Fibroblast of skin of left biceps (primary cell): ENCODE results near the gene SH3D19.
A peak's percentile ranks its signal among the peaks of the same experiment; 100 is the strongest.

Experiments used
- DNase-seq, 2 experiments: peaks; one replicate each; pipeline ENCODE4 v3.0.0-alpha.2; 2013; ENCODE audit warnings: low read depth in 2 of 2

The SH3D19 gene

GRCh38 chr4:151231915-151232595, 93.3 kb downstream of the SH3D19 start:
- no peak for DNase-seq

GRCh38 chr4:151228189-151229119, 97.0 kb downstream of the SH3D19 start:
- peak; percentile 59 to 66 for DNase-seq

GRCh38 chr4:151227731-151228130, 97.7 kb downstream of the SH3D19 start:
- peak in 1 of 2 experiments; percentile 43 for DNase-seq

GRCh38 chr4:151227172-151227571, 98.2 kb downstream of the SH3D19 start:
- no peak for DNase-seq

GRCh38 chr4:151226004-151226932, 99.1 kb downstream of the SH3D19 start:
- DNase-seq: peak; percentile 66 to 69

GRCh38 chr4:151223465-151223864, 101.9 kb downstream of the SH3D19 start:
- DNase-seq: no peak

GRCh38 chr4:151219948-151220347, 105.5 kb downstream of the SH3D19 start:
- no peak for DNase-seq

- DNase-seq: no peak
These were observed 106.3 kb downstream of the SH3D19 start for GRCh38 chr4:151219091-151219490.

GRCh38 chr4:151218343-151218742, 107.1 kb downstream of the SH3D19 start:
- DNase-seq: no peak

GRCh38 chr4:151217326-151217725, 108.1 kb downstream of the SH3D19 start:
- no peak for DNase-seq

GRCh38 chr4:151215295-151215694, 110.1 kb downstream of the SH3D19 start:
- DNase-seq: no peak

- DNase-seq: no peak
These were observed 117.5 kb downstream of the SH3D19 start for GRCh38 chr4:151207868-151208267.

GRCh38 chr4:151207186-151207585, 118.2 kb downstream of the SH3D19 start:
- DNase-seq: no peak

- no peak for DNase-seq
These were observed 119.0 kb downstream of the SH3D19 start for GRCh38 chr4:151206241-151207005.

GRCh38 chr4:151205722-151206121, 119.7 kb downstream of the SH3D19 start:
- DNase-seq: no peak

- DNase-seq: no peak
These were observed 120.4 kb downstream of the SH3D19 start for GRCh38 chr4:151204925-151205524.

GRCh38 chr4:151202851-151203455, 122.5 kb downstream of the SH3D19 start:
- DNase-seq: peak; percentile 38 to 43

GRCh38 chr4:151202381-151202780, 123.0 kb downstream of the SH3D19 start:
- DNase-seq: no peak

- DNase-seq: no peak
These were observed 125.8 kb downstream of the SH3D19 start for GRCh38 chr4:151199319-151200190.
